Astrocyte (in vitro differentiated cells and primary cell): ENCODE results near the gene POSTN. TPM values are rescaled to one million over a fixed set of nuclear protein-coding genes. Genes with fewer than 3 reads are reported as not detected.
"Not testable (repeated sequence)": the region's sequence is repeated elsewhere in the genome, so short reads cannot be mapped to it uniquely, and the experiment has no call there.

Experiments used
- DNase-seq: peaks from one replicate; pipeline ENCODE4 v3.0.0-alpha.2; 2010; ENCODE audit warnings: low read depth
- FAIRE-seq: peaks from 2 replicates; lab custom pipeline; 2011; peaks lifted over from hg19 to GRCh38; lab: Jason Lieb, UNC
- H2AFZ ChIP-seq: 2 replicates; pipeline ENCODE4 v1.6.0; 2012; ENCODE audit warnings: low read depth, low read length, inconsistent platforms
- H3K27ac ChIP-seq: 2 replicates; pipeline ENCODE4 v1.5.1; 2011; ENCODE audit warnings: low read depth, low read length, inconsistent platforms
- H3K27me3 ChIP-seq: 2 replicates; pipeline ENCODE4 v1.6.0; 2011; ENCODE audit warnings: low read length, inconsistent platforms; ENCODE audit not compliant: insufficient read depth
- H3K36me3 ChIP-seq: 2 replicates; pipeline ENCODE4 v1.5.1; 2011; ENCODE audit warnings: low read length, inconsistent platforms; ENCODE audit not compliant: insufficient read depth
- H3K4me1 ChIP-seq: 2 replicates; pipeline ENCODE4 v1.5.1; 2011; ENCODE audit warnings: low read length, inconsistent platforms; ENCODE audit not compliant: insufficient read depth
- H3K4me2 ChIP-seq: 2 replicates; pipeline ENCODE4 v1.6.0; 2012; ENCODE audit warnings: low read length, inconsistent platforms
- H3K4me3 ChIP-seq: 2 replicates; pipeline ENCODE4 v1.5.1; 2011; ENCODE audit warnings: low read depth, mild to moderate bottlenecking, low read length, inconsistent platforms; ENCODE audit not compliant: insufficient read depth
- H3K79me2 ChIP-seq: 2 replicates; pipeline ENCODE4 v1.6.0; 2012; ENCODE audit warnings: mild to moderate bottlenecking, low read length, inconsistent platforms; ENCODE audit not compliant: insufficient read depth
- H3K9ac ChIP-seq: 2 replicates; pipeline ENCODE4 v1.6.0; 2012; ENCODE audit warnings: mild to moderate bottlenecking, low read length, inconsistent platforms
- H3K9me3 ChIP-seq: 2 replicates; pipeline ENCODE4 v1.5.1; 2012; ENCODE audit warnings: low read depth, mild to moderate bottlenecking, low read length, inconsistent platforms; ENCODE audit not compliant: insufficient read depth
- H4K20me1 ChIP-seq: 2 replicates; pipeline ENCODE4 v1.6.0; 2012; ENCODE audit warnings: low read length, inconsistent platforms; ENCODE audit not compliant: insufficient read depth
- H3K27ac Mint-ChIP-seq: one replicate; pipeline ENCODE4 v1.8.0; 2021; ENCODE audit warnings: mild to moderate bottlenecking, mixed read lengths; ENCODE audit not compliant: unreplicated experiment
- H3K27me3 Mint-ChIP-seq: one replicate; pipeline ENCODE4 v1.8.0; 2021; ENCODE audit warnings: low read depth, mixed read lengths; ENCODE audit not compliant: unreplicated experiment
- H3K36me3 Mint-ChIP-seq: one replicate; pipeline ENCODE4 v1.8.0; 2021; ENCODE audit warnings: low read depth, mixed read lengths; ENCODE audit not compliant: unreplicated experiment
- H3K4me1 Mint-ChIP-seq: one replicate; pipeline ENCODE4 v1.8.0; 2021; ENCODE audit warnings: low read depth, mixed read lengths; ENCODE audit not compliant: unreplicated experiment
- H3K4me3 Mint-ChIP-seq: one replicate; pipeline ENCODE4 v1.8.0; 2021; ENCODE audit warnings: mild to moderate bottlenecking, moderate library complexity, mixed read lengths; ENCODE audit not compliant: unreplicated experiment
- H3K9me3 Mint-ChIP-seq: one replicate; pipeline ENCODE4 v1.8.0; 2021; ENCODE audit warnings: mild to moderate bottlenecking, mixed read lengths; ENCODE audit not compliant: unreplicated experiment
- EZH2 ChIP-seq: IDR thresholded peaks from 2 replicates; pipeline ENCODE4 v1.6.1; 2012; ENCODE audit warnings: mild to moderate bottlenecking, low read length, inconsistent platforms; ENCODE audit not compliant: insufficient read depth
- total RNA-seq: library from RNA; stranded (reverse); gene quantifications from 2 replicates; pipeline ENCODE4 v1.2.1, GENCODE V29; 2021
- TF ChIP-seq, protein P1 (sequence below): IDR thresholded peaks from 2 replicates; pipeline ENCODE4 v1.5.1; 2011; ENCODE audit warnings: low read depth, mild to moderate bottlenecking, inconsistent platforms, low read length, moderate library complexity; ENCODE audit not compliant: insufficient read depth

POSTN gene
- total RNA-seq, 1 donor from 2014 or later, result 18.6 TPM

DNA sequence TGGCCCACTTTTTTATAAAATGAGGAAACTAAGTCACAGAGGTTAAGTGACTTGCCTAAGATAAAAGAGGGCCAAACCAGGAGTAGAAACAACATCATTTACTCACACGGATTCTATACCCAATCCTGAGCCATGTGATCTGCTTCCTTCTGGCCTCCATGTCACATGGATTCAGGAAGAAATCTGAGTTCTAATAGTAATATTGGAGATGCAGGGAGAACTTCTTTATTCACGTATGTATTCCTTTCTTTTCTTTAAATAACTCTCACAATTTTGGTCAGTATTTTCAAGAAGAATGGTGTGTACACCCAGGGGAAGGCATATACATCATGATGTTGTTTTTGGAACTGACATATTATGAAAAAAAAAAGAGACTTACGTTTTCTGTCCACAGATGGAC is 1.8 kb downstream of the POSTN start:
- no peak for FAIRE-seq
- H3K9me3 Mint-ChIP-seq, result no peaks in the 10 kb centered on the region
- Histone ChIP-seq H3K36me3 (no peaks in the 10 kb centered on the region), H2AFZ (no peak overlapping the region), H3K9me3 (no peaks in the 10 kb centered on the region), H3K4me2 (peak overlapping the region; percentile 77), H4K20me1 (no peaks in the 10 kb centered on the region), H3K27ac (no peak overlapping the region), H3K4me3 (peak overlapping the region; percentile 58), H3K9ac (peak overlapping the region; percentile 74), H3K27me3 (no peaks in the 10 kb centered on the region), H3K79me2 (peaks cover 27% of the 10 kb centered on the region), H3K4me1 (no peaks in the 10 kb centered on the region)
- H3K4me1 Mint-ChIP-seq, result peaks cover 6% of the 10 kb centered on the region
- DNase-seq, result no peak
- H3K4me3 Mint-ChIP-seq, result peak overlapping the region; percentile 67
- H3K36me3 Mint-ChIP-seq, result no peaks in the 10 kb centered on the region
- TF ChIP-seq, protein P1, sequence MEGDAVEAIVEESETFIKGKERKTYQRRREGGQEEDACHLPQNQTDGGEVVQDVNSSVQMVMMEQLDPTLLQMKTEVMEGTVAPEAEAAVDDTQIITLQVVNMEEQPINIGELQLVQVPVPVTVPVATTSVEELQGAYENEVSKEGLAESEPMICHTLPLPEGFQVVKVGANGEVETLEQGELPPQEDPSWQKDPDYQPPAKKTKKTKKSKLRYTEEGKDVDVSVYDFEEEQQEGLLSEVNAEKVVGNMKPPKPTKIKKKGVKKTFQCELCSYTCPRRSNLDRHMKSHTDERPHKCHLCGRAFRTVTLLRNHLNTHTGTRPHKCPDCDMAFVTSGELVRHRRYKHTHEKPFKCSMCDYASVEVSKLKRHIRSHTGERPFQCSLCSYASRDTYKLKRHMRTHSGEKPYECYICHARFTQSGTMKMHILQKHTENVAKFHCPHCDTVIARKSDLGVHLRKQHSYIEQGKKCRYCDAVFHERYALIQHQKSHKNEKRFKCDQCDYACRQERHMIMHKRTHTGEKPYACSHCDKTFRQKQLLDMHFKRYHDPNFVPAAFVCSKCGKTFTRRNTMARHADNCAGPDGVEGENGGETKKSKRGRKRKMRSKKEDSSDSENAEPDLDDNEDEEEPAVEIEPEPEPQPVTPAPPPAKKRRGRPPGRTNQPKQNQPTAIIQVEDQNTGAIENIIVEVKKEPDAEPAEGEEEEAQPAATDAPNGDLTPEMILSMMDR, result no peak
- TF ChIP-seq EZH2, result no peak
- H3K27ac Mint-ChIP-seq, result no peak overlapping the region
- no peaks in the 10 kb centered on the region for H3K27me3 Mint-ChIP-seq

DNA sequence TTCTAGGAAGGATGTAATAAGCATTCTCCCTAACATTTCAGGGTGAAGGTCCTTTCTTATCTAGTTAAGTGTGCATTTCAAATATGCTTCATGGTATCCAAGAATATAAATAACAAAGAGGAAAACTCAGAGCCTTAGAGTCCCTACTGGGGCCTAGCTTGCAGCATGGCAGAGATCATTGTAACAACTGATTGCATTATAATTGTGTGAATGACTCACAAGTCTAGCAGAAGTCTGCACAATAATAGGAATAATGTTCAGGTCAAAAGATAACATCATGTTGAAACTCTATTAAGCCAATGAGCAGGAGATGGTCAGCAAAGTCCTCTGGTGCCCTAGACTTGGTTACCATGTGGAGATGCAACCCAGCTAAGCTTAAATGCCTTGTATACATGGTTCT is 3.4 kb downstream of the POSTN start:
- Mint-ChIP-seq H3K27me3 (no peaks in the 10 kb centered on the region), H3K4me3 (no peak overlapping the region), H3K36me3 (no peaks in the 10 kb centered on the region), H3K27ac (no peak overlapping the region), H3K9me3 (no peaks in the 10 kb centered on the region), H3K4me1 (peaks cover 6% of the 10 kb centered on the region)
- no peak overlapping the region for H3K27ac ChIP-seq
- H2AFZ ChIP-seq, result no peak overlapping the region
- H3K4me3 ChIP-seq, result no peak overlapping the region
- no peaks in the 10 kb centered on the region for H4K20me1 ChIP-seq
- no peaks in the 10 kb centered on the region for H3K27me3 ChIP-seq
- no peaks in the 10 kb centered on the region for H3K4me1 ChIP-seq
- H3K9ac ChIP-seq, result no peak overlapping the region
- DNase-seq (peak; percentile 68), FAIRE-seq (no peak)
- peaks cover 27% of the 10 kb centered on the region for H3K79me2 ChIP-seq
- TF ChIP-seq EZH2, result no peak
- TF ChIP-seq, protein P1, result no peak
- H3K36me3 ChIP-seq, result peaks cover 2% of the 10 kb centered on the region
- H3K4me2 ChIP-seq, result peak overlapping the region; percentile 77
- no peaks in the 10 kb centered on the region for H3K9me3 ChIP-seq

DNA sequence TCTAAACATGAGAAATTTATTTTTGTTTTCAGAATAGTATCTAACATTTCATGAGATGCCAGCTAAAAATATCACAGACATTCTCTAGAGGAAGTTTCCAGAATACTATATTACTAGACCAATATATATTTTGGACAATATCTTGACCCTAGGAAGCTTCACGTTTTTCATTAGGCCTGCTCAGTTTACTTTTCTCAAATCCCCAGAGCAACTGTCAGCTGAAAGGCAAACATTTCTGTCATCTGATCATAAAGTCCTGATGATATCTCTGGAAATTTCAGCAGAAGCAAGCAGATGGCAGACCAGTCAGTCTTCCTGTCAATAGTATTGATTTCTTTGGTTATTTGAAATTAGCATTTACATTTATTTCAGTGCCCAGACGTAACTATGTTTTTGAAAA is 4.0 kb downstream of the POSTN start:
- Mint-ChIP-seq H3K4me3 (no peak overlapping the region), H3K36me3 (no peaks in the 10 kb centered on the region), H3K27ac (no peak overlapping the region), H3K27me3 (no peaks in the 10 kb centered on the region), H3K4me1 (peaks cover 6% of the 10 kb centered on the region), H3K9me3 (no peaks in the 10 kb centered on the region)
- H3K79me2 ChIP-seq, result peaks cover 27% of the 10 kb centered on the region
- H3K9ac ChIP-seq, result no peak overlapping the region
- no peaks in the 10 kb centered on the region for H4K20me1 ChIP-seq
- H3K27ac ChIP-seq, result no peak overlapping the region
- TF ChIP-seq, protein P1, result no peak
- FAIRE-seq, result no peak
- H2AFZ ChIP-seq, result no peak overlapping the region
- no peak for DNase-seq
- peak overlapping the region; percentile 77 for H3K4me2 ChIP-seq
- no peaks in the 10 kb centered on the region for H3K27me3 ChIP-seq
- H3K9me3 ChIP-seq, result no peaks in the 10 kb centered on the region
- no peaks in the 10 kb centered on the region for H3K4me1 ChIP-seq
- H3K4me3 ChIP-seq, result no peak overlapping the region
- peaks cover 2% of the 10 kb centered on the region for H3K36me3 ChIP-seq

DNA sequence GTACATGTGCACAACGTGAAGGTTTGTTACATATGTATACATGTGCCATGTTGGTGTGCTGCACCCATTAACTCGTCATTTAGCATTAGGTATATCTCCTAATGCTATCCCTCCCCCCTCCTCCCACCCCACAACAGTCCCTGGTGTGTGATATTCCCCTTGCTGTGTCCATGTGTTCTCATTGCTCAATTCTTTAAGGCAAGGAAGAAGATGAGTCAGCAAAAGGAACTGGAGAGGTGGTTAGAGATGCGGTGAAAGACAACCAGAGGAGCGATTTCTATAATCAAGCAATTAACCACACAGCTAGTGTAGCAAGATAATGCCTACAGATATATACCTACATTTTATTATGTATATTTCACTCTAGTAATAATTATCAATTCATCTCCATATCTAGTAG is 9.2 kb downstream of the POSTN start:
- H3K4me3 ChIP-seq, H3K9me3 ChIP-seq, H3K4me2 ChIP-seq, H3K4me1 Mint-ChIP-seq, H3K79me2 ChIP-seq, FAIRE-seq, H3K27ac Mint-ChIP-seq, H3K27me3 Mint-ChIP-seq, H3K36me3 Mint-ChIP-seq, H2AFZ ChIP-seq, H3K9ac ChIP-seq, H3K4me1 ChIP-seq, H3K9me3 Mint-ChIP-seq, H3K27me3 ChIP-seq, H3K4me3 Mint-ChIP-seq, H3K27ac ChIP-seq, H4K20me1 ChIP-seq: not testable (repeated sequence)
- H3K36me3 ChIP-seq, result peaks cover 11% of the 10 kb centered on the region
- DNase-seq, result peak; percentile 34
